H1 (cell line): ENCODE data around the gene SIN3B. TPM values are rescaled to one million over a fixed set of nuclear protein-coding genes. Genes with fewer than 3 reads are reported as not detected.

ENCODE experiments used
- POLR2AphosphoS5 ChIP-seq: IDR thresholded peaks from 2 replicates; pipeline ENCODE4 v1.6.1; 2011; ENCODE audit warnings: low read depth, low read length
- TAF1 ChIP-seq: IDR thresholded peaks from 2 replicates; pipeline ENCODE4 v1.6.1; 2011; ENCODE audit warnings: mild to moderate bottlenecking, low read depth, low read length
- polyA plus RNA-seq, 7 experiments: library from polyadenylated mRNA; depleted of rRNA in 3 of 7; stranded (reverse) in 5 of 7; unstranded in 2 of 7; fragments of >200 nt in 5 of 7; fragments of 200-250 nt in 2 of 7; gene quantifications; 1 replicate in 5 of 7; 2 replicates in 1 of 7; 4 replicates in 1 of 7; pipeline versions ENCODE4 v1.2.1 to v1.2.3, GENCODE V29; 2011 to 2013; ENCODE audit warnings: missing spikeins in 2 of 7, mixed read lengths in 2 of 7
- total RNA-seq: library from RNA; stranded (reverse); fragmentation: NEBNext Ultra II Directional; extraction: Animal tissue kit (Norgen Biotek cat#: 25700); gene quantifications from 2 replicates; pipeline ENCODE4 v1.2.1, GENCODE V29; 2021

SIN3B gene
- total and polyA plus RNA-seq, 2 of the 8 experiments (the other 6 are each of a cell fraction or from before 2014, with no cell fraction given), result 29.5 to 71.1 TPM

DNA sequence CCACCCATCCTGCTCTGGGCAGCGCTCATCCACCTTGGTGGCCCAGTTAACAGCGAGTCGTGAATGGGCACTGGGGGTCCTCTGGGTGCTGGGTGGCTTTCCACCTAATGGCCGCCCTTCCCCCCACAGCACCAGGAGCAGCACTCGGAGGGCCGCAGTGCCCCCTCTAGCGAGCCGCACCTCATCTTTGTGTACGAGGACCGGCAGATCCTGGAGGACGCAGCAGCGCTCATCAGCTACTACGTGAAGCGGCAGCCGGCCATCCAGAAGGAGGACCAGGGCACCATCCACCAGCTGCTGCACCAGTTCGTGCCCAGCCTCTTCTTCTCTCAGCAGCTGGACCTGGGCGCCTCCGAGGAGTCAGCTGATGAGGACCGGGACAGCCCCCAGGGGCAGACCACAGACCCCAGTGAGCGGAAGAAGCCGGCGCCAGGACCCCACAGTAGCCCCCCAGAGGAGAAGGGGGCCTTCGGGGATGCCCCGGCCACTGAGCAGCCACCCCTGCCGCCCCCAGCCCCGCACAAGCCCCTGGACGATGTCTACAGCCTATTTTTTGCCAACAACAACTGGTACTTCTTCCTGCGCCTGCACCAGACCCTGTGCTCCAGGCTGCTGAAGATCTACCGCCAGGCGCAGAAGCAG lies 40.3 kb downstream of the SIN3B start (continued):
- TF ChIP-seq POLR2AphosphoS5 (no peak), TAF1 (no peak)
